ENCODE results near the gene EBPL. TPM values are rescaled to one million over a fixed set of nuclear protein-coding genes. Genes with fewer than 3 reads are reported as not detected.

The EBPL gene
- total RNA-seq, 1 donor from 2014 or later, result 59.0 TPM

- Mint-ChIP-seq H3K4me1 (ENCODE audit: unreplicated experiment) (peaks cover 16% of the 10 kb centered on the region), H3K27me3 (ENCODE audit: unreplicated experiment) (peaks cover 7% of the 10 kb centered on the region), H3K27ac (ENCODE audit: unreplicated experiment) (peak overlapping the region; percentile 64), H3K36me3 (ENCODE audit: low read depth, unreplicated experiment) (peaks cover 12% of the 10 kb centered on the region), H3K9me3 (ENCODE audit: unreplicated experiment) (peaks cover 4% of the 10 kb centered on the region), H3K4me3 (ENCODE audit: unreplicated experiment) (peak overlapping the region; percentile 95)
- DNase-seq (ENCODE audit: low spot score), result no peak
- no peak for TF ChIP-seq CTCF (IDR thresholded peaks at IDR 0.05; ENCODE audit: unreplicated experiment)
These were observed 922 bp downstream of the EBPL start for GRCh38 chr13:49690133-49690994.

DNA sequence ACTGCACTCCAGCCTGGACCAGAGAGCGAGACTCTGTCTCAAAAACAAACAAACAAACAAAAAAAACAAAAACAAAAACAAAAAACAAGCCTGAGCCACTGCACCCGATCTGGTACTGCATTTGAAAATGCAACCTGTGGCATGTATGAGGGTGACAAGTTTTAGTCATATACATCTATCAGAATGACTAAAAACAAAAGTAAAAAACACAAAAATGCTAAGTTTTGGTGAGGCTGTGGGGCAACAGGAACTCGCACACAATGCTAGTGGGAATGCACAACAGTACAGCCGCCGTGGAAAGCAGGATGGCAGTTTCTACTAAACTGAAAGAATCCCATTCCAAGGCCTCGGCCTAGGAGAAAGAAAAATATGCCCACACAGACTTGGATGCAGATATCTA, 7.8 kb downstream of the EBPL start:
- Mint-ChIP-seq H3K27ac (ENCODE audit: unreplicated experiment) (no peak overlapping the region), H3K36me3 (ENCODE audit: low read depth, unreplicated experiment) (peaks cover 22% of the 10 kb centered on the region), H3K4me3 (ENCODE audit: unreplicated experiment) (no peak overlapping the region), H3K4me1 (ENCODE audit: unreplicated experiment) (no peaks in the 10 kb centered on the region), H3K27me3 (ENCODE audit: unreplicated experiment) (peaks cover 1% of the 10 kb centered on the region), H3K9me3 (ENCODE audit: unreplicated experiment) (no peaks in the 10 kb centered on the region)
- no peak for DNase-seq (ENCODE audit: low spot score)
- TF ChIP-seq CTCF (IDR thresholded peaks at IDR 0.05; ENCODE audit: unreplicated experiment), result no peak

- Mint-ChIP-seq H3K9me3 (ENCODE audit: unreplicated experiment) (no peaks in the 10 kb centered on the region), H3K27me3 (ENCODE audit: unreplicated experiment) (no peaks in the 10 kb centered on the region), H3K27ac (ENCODE audit: unreplicated experiment) (no peak overlapping the region), H3K4me3 (ENCODE audit: unreplicated experiment) (no peak overlapping the region), H3K36me3 (ENCODE audit: low read depth, unreplicated experiment) (peaks cover 27% of the 10 kb centered on the region), H3K4me1 (ENCODE audit: unreplicated experiment) (no peaks in the 10 kb centered on the region)
- TF ChIP-seq CTCF (IDR thresholded peaks at IDR 0.05; ENCODE audit: unreplicated experiment), result no peak
- DNase-seq (ENCODE audit: low spot score), result no peak
These were observed 9.3 kb downstream of the EBPL start for GRCh38 chr13:49681842-49682435.

DNA sequence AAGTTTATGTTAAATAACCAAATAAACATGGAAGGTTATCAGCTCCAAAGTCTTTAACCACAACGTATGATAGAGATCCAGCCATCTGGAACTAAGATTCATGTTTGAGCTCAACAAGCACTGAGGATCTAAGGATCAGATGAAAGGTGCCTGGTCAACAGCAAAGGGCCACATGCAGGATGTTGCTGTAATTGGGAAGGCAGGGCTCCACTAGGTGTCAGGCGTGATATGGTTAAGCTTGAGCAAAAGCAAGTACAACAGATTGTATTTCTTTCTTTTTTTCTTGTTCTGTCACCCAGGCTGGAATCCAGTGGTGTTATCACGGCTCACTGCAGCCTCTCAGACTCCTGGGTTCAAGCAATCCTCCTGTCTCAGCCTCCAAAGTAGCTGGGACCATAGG, 12.0 kb downstream of the EBPL start:
- DNase-seq (ENCODE audit: low spot score), result no peak
- no peak for TF ChIP-seq CTCF (IDR thresholded peaks at IDR 0.05; ENCODE audit: unreplicated experiment)
- Mint-ChIP-seq H3K36me3 (ENCODE audit: low read depth, unreplicated experiment) (peaks cover 31% of the 10 kb centered on the region), H3K4me3 (ENCODE audit: unreplicated experiment) (no peak overlapping the region), H3K9me3 (ENCODE audit: unreplicated experiment) (no peaks in the 10 kb centered on the region), H3K4me1 (ENCODE audit: unreplicated experiment) (no peaks in the 10 kb centered on the region), H3K27me3 (ENCODE audit: unreplicated experiment) (peaks cover 2% of the 10 kb centered on the region), H3K27ac (ENCODE audit: unreplicated experiment) (no peak overlapping the region)
